Measurements from ENCODE around the gene INSIG2.

DNA sequence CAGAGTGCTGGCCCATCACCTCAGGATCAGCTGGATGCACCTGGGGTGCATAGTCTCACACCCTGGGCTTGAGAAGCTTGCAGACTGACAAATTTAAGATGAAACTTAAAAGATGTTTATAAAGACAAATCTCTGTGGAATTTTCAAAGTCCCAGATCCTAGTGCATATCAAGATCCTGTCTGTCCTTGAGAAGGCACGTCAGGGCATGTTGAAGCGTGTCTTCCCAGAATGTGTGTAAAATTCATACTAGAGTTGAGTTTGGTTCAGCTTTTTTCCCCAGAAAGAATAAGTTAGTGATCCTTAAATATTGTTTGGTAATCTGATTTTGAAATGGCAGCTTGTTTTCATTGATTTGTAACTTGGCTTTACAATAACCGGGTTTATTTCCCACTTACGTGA is 27.5 kb downstream of the INSIG2 start:
- TF ChIP-seq ELF4 (CRISPR knock-in tag; IDR thresholded peaks at IDR 0.05; ENCODE audit: low read depth) (no peak), NR2C2 (CRISPR knock-in tag; IDR thresholded peaks at IDR 0.05) (no peak), TP53 (CRISPR knock-in tag; IDR thresholded peaks at IDR 0.05) (no peak), IRF2 (CRISPR knock-in tag; IDR thresholded peaks at IDR 0.05; ENCODE audit: borderline replicate concordance, low read depth) (no peak), JUN (CRISPR knock-in tag; IDR thresholded peaks at IDR 0.05) (no peak)
- TF ChIP-seq, protein P1, sequence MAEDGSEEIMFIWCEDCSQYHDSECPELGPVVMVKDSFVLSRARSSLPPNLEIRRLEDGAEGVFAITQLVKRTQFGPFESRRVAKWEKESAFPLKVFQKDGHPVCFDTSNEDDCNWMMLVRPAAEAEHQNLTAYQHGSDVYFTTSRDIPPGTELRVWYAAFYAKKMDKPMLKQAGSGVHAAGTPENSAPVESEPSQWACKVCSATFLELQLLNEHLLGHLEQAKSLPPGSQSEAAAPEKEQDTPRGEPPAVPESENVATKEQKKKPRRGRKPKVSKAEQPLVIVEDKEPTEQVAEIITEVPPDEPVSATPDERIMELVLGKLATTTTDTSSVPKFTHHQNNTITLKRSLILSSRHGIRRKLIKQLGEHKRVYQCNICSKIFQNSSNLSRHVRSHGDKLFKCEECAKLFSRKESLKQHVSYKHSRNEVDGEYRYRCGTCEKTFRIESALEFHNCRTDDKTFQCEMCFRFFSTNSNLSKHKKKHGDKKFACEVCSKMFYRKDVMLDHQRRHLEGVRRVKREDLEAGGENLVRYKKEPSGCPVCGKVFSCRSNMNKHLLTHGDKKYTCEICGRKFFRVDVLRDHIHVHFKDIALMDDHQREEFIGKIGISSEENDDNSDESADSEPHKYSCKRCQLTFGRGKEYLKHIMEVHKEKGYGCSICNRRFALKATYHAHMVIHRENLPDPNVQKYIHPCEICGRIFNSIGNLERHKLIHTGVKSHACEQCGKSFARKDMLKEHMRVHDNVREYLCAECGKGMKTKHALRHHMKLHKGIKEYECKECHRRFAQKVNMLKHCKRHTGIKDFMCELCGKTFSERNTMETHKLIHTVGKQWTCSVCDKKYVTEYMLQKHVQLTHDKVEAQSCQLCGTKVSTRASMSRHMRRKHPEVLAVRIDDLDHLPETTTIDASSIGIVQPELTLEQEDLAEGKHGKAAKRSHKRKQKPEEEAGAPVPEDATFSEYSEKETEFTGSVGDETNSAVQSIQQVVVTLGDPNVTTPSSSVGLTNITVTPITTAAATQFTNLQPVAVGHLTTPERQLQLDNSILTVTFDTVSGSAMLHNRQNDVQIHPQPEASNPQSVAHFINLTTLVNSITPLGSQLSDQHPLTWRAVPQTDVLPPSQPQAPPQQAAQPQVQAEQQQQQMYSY (CRISPR knock-in tag; IDR thresholded peaks at IDR 0.05), result no peak
- TF ChIP-seq, protein P2, sequence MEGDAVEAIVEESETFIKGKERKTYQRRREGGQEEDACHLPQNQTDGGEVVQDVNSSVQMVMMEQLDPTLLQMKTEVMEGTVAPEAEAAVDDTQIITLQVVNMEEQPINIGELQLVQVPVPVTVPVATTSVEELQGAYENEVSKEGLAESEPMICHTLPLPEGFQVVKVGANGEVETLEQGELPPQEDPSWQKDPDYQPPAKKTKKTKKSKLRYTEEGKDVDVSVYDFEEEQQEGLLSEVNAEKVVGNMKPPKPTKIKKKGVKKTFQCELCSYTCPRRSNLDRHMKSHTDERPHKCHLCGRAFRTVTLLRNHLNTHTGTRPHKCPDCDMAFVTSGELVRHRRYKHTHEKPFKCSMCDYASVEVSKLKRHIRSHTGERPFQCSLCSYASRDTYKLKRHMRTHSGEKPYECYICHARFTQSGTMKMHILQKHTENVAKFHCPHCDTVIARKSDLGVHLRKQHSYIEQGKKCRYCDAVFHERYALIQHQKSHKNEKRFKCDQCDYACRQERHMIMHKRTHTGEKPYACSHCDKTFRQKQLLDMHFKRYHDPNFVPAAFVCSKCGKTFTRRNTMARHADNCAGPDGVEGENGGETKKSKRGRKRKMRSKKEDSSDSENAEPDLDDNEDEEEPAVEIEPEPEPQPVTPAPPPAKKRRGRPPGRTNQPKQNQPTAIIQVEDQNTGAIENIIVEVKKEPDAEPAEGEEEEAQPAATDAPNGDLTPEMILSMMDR (IDR thresholded peaks at IDR 0.05), result no peak

Measured in WTC11 (cell line).